C1 segment of cervical spinal cord (tissue), 14 donors: Measurements from ENCODE around the gene XAGE3.
"Not testable (repeated sequence)": the region's sequence is repeated elsewhere in the genome, so short reads cannot be mapped to it uniquely, and the experiment has no call there.

Source experiments
- DNase-seq, 14 donors: peaks; one replicate each; lab custom pipeline; 2025; lab: John Stamatoyannopoulos, UW

Gene XAGE3

GRCh38 chrX:52867610-52868348 is at the start of gene XAGE3:
Gene XAGE3, minus strand, starts transcription at chrX:52868083. Its CDS starts 950 bp downstream, at chrX:52867133.
- no peak for DNase-seq

- DNase-seq = not testable (repeated sequence)
Measured at GRCh38 chrX:52914704-52915103, 46.8 kb upstream of the XAGE3 start.

GRCh38 chrX:52913681-52914080 is 45.8 kb upstream of the XAGE3 start:
- not testable (repeated sequence) for DNase-seq

- DNase-seq = not testable (repeated sequence)
Measured at GRCh38 chrX:52909313-52909969, 41.6 kb upstream of the XAGE3 start.

GRCh38 chrX:52907900-52908299 is 40.0 kb upstream of the XAGE3 start:
- DNase-seq = not testable (repeated sequence)

- not testable (repeated sequence) for DNase-seq
Measured at GRCh38 chrX:52907137-52907536, 39.3 kb upstream of the XAGE3 start.

GRCh38 chrX:52906072-52906471 is 38.2 kb upstream of the XAGE3 start:
- not testable (repeated sequence) for DNase-seq

GRCh38 chrX:52905531-52905930 is 37.6 kb upstream of the XAGE3 start:
- DNase-seq = not testable (repeated sequence)

- DNase-seq = not testable (repeated sequence)
Measured at GRCh38 chrX:52896855-52897709, 29.2 kb upstream of the XAGE3 start, which contains the start of gene FAM156B. Gene FAM156B, plus strand, starts transcription at chrX:52897330. Its CDS starts 9,896 bp downstream, at chrX:52907226.

- DNase-seq = not testable (repeated sequence)
Measured at GRCh38 chrX:52896438-52896837, 28.6 kb upstream of the XAGE3 start.

GRCh38 chrX:52888090-52888489 is 20.2 kb upstream of the XAGE3 start:
- DNase-seq = not testable (repeated sequence)

- DNase-seq = not testable (repeated sequence)
Measured at GRCh38 chrX:52887459-52887858, 19.6 kb upstream of the XAGE3 start.

- DNase-seq = not testable (repeated sequence)
Measured at GRCh38 chrX:52876386-52876785, 8.5 kb upstream of the XAGE3 start.

- DNase-seq = not testable (repeated sequence)
Measured at GRCh38 chrX:52875436-52875835, 7.6 kb upstream of the XAGE3 start.

GRCh38 chrX:52874661-52875060 is 6.8 kb upstream of the XAGE3 start:
- DNase-seq = no peak

- not testable (repeated sequence) for DNase-seq
Measured at GRCh38 chrX:52873825-52874224, 5.9 kb upstream of the XAGE3 start.

GRCh38 chrX:52870046-52870445 is 2.2 kb upstream of the XAGE3 start:
- no peak for DNase-seq

GRCh38 chrX:52865343-52865998 is 2.4 kb downstream of the XAGE3 start:
- no peak for DNase-seq

- not testable (repeated sequence) for DNase-seq
Measured at GRCh38 chrX:52856991-52857525, 10.8 kb downstream of the XAGE3 start.

- DNase-seq = no peak
Measured at GRCh38 chrX:52852110-52852860, 15.6 kb downstream of the XAGE3 start.
